Measurements from ENCODE around the gene MAP1LC3C.
"Not testable (repeated sequence)": the region's sequence is repeated elsewhere in the genome, so short reads cannot be mapped to it uniquely, and the experiment has no call there.

Gene MAP1LC3C

DNA sequence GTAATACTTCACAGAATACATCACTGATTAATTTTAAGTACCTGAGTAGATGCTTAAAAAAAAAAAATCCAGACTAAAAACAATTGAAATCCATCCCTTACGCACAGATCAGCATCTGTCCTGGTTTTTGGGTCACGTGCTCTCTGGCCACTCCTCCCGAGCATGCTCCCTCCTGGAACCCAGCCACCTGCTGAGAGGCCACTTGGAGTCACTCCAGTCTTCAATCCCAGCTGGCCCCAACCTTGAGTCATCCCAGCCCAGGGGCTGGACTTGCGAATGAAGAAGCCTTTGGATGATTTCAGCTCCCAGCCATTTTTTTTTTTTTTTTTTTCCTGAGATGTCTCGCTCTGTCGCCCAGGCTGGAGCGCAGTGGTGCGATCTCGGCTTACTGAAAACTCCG, 8.9 kb downstream of the MAP1LC3C start:
- DNase-seq = peak; percentile 24

DNA sequence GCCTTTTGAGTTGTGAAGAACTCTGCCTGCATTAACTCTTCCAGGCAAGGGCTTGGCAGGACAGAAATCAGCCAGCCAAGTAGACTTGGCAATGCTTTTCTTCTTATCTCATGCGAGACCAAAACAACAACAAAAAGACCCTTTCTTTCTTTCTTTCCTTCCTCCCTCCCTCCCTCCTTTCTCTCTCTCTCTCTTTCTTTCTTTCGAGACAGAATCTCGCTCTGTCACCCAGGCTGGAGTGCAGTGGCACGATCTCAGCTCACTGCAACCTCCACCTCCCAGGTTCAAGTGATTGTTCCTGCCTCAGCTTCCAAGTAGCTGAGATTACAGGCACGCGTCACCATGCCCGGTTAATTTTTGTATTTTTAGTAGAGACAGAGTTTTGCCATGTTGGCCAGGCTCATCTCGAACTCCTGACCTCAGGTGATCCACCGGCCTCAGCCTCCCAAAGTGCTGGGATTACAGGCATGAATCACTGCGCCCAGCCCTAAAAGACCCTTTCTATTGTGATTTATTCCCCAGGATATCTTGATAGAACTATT, 10.4 kb downstream of the MAP1LC3C start:
- DNase-seq = not testable (repeated sequence)

DNA sequence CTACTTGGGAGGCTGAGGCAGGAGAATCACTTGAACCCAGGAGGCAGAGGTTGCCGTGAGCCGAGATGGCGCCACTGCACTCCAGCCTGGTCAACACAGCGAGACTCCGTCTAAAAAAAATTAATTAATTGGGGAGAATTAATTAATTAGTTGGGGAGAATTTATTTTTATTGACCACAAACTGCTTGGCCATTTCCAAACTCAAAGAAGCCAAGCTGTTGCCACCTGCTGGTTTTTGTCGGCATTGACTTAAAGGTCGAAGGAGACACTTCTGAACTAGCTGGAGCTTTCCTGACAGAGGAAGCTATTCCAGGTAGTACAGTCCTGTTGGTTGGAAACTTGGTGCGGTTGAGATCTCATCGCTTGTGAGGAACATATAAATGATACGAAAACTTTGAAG, 13.1 kb downstream of the MAP1LC3C start:
- peak; percentile 19 for DNase-seq

DNA sequence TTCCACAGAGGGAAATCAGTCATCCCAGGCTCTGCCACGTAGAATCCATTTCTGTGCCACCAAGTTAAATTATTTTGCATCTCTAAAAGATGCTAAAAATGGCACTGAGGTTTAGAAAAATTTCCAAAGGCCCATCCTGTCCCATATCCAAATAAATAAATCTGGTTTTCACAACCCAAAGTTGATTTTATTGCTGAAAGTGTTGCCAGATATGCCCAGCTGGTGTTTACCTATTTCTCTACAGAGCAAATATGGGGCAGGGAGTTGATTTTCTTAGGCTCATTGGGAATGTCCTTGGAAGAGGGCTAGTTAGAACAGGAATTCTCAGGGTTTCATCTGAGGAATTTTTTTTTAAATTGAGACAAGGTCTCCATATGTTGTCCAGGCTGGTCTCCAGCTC, 19.0 kb downstream of the MAP1LC3C start:
- DNase-seq = no peak

DNA sequence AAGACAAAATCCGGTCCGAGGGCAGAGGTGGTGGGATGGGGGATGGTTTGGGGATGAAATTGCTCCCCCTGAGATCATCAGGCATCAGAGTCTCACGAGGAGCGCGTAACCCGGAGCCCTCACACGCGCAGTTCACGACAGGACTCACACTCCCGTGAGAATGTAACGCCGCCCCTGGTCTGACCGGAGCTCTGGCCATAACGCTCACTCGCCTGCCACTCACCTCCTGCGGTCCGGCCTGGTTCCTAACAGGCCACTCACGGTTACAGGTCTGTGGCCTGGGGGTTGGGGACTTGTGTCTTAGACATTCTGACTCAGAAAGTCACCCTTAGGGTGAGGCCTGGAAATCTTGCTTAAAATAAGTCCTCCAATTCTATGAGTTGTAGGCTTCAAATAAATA, 19.8 kb downstream of the MAP1LC3C start:
- no peak for DNase-seq

DNA sequence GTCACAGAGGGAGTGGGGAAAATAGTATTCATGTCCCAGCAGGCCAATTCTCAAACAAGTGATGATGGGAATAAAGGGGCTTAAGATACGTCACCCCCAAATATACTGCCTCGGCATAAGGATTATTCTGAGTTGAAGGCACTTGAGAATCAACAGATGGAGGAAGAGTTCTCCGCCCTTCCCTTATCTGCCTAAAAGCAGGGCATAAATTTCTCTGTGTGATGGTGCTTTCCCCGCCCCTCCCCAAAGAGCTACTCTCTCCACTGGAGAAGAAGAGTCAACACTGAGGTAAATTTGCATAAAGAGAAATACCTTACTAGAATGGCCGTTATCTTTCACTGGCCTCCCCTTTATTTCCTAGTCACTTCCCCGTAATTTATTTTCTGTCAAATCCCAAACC, 22.7 kb downstream of the MAP1LC3C start:
- no peak for DNase-seq

DNA sequence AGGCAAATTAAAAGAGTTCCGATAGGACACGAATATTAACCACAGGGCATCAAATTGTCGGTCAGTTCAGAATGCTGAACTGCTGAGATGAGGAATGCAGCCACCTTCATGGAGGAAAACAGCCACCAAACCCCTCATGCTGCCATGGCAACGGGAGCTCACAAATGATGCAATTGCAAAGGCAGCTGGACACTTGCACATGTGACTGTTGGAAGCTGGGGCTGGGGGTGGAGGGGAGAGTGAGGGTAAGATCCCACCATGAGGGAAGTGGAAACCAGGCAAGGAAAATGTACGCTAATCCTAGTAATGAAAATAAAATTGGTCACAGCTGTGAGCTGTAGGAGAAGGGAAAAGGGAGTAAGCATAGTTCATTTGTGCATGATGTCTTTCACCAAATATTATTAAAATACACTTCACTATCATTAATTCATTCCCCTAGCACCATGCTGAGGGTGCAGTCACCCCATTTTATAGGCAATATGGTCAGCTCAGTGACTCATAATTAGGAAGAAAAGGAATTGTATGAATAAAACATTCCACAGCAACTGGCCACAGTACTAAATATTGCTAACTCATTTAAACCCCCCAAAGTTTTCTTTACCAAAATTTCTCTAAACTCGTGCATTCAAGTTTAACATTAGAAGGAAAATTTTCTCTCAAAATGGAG, 26.1 kb downstream of the MAP1LC3C start:
- peak; percentile 57 for DNase-seq

DNA sequence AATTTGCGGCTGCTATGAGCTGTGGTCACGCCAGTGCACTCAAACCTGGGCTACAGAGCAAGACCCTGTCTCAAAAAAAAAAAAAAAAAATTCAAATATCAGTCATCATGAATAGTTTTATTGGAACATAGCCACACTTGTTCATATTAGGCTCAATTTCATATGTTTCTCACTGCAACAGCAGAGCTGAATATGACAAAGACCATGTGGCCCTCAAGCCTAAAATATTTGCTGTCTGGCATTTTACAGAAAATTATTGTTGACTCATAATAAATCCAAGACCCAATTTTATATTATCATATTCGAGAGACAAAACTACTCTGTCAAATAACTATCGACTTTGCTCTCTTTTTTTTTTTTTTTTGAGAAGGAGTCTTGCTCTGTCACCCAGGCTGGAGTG, 30.3 kb downstream of the MAP1LC3C start:
- no peak for DNase-seq

DNA sequence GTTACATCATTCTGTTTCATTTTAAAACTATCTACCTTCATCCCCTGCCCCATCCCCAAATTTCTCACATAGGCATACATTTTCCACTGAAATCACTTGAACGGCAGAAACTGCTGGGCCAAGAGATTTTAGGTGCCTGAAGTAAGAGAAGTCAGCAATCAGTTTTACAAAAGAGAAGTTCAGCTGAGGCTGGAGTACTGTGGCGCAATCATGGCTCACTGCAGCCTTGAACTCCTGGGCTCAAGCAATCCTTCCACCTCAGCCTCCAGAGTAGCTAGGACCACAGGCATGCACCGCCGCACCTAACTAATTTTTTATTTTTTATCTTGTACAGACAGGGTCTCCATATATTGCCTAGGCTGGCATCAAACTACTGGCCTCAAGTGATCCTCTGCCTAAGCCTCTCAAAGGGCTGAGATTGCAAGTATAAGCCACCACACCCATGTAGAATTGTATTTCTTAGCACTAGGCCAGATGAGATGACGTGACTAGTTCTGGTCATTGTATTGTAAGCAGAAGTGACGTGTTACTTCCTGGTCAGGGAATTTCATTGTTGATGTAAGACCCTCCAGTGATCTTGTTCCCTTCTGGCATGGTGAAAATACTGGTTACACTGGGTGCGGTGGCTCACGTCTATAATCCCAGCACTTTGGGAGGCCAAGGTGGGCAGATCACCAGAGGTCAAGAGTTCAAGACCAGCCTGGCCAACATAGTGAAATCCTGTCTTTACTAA, 34.2 kb downstream of the MAP1LC3C start:
- no peak for DNase-seq

DNA sequence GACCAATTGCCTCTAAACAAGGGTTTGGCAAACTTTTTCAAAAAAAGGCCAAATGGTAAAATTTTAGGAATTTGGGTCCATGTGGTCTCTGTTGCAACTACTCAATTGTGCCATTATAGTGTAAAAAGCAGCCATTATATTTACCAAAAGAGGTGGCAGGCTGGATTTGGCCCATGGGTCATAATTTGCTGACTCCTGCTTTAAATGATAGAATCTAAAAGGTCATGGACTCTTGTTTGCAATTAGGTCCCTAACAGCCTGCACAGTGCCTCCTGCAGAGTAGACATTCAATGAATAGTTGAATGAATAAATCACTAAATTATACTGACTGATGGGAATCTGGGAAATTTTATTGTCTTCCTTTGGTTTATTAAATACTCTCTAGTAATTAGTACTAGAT, 35.2 kb downstream of the MAP1LC3C start:
- DNase-seq = no peak

DNA sequence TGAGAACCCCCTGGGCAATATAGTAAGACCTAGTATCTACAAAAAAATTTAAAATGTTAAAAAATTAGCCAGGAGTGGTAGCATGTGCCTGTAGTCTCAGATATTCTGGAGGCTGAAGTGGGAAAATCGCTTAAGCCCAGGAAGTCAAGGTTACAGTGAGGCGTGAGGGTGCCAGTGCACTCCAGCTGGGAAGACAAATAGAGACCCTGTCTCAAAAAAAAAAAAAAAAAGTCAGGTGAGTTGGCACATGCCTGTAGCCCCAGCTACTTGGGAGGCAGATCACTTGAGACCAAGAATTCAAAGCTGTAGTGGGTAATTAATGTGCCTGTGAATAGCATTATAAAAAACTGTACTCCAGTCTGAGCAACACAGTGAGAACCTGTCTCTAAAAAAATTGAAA, 36.7 kb downstream of the MAP1LC3C start:
- no peak for DNase-seq

DNA sequence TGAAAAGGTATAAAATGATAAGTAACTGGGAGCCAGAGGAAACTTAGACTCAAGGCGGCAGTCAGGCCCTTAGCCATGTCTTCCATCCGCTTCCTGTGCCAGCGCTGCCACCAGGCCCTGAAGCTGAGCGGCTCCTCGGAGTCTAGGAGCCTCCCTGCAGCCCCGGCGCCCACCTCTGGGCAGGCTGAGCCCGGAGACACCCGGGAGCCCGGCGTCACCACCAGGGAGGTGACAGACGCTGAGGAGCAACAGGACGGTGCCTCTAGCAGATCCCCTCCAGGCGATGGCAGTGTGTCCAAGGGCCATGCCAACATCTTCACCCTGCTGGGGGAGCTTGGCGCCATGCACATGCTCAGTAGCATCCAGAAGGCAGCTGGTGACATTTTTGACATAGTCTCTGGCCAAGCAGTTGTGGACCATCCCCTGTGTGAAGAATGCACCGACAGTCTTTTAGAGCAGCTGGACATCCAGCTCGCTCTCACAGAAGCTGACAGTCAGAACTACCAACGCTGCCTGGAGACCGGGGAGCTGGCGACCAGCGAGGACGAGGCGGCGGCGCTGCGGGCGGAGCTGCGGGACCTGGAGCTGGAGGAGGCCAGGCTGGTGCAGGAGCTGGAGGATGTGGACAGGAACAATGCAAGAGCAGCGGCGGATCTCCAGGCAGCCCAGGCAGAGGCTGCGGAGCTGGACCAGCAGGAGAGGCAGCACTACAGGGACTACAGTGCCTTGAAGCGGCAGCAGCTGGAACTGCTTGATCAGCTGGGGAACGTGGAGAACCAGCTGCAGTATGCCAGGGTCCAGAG, 41.0 kb downstream of the MAP1LC3C start, which contains the start of gene BECN2:
Gene BECN2, plus strand, starts transcription at position 76 of the 803 bp plus-strand sequence. Its CDS starts 0 bp downstream, at position 76.
- no peak for DNase-seq

DNA sequence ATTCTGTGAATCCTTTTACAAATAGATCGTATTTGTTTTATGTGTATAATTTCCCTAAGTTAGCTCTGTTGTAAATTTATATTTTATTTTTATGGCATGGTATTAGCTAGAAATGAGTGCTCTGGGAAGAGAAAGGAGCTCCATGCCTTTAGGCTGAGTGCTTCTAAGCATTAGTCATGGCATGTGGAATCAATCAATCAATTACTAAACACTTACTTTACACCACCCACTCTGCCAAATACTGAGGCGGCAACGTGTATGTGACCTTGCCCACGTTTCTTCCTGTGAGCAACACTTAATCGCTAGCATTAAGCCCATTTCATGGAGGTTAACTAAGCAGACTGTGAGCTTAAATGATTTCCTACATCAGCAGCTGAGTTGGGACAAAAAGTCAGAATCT, 48.5 kb downstream of the MAP1LC3C start:
- no peak for DNase-seq

DNA sequence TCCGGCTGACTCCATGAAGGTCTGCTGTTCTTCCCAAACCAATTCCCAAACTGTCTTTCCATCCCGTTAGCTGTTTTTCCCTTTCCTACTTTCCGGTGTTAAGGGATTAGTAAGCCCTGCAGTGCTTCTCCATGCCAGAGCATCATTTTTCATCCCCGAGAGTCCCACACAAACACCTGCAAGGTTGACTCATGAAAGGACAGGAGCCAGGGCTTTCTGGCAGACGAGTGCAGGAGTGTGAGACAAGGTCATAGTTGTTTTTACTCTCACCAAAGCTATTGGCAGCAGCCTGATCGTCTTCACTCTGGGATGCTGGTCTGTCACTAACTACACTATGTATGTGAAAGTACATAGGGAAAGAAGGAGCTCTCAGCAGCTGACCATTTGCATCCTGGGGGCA, 51.5 kb downstream of the MAP1LC3C start:
- no peak for DNase-seq

Measured in NCI-H2227 treated with DMSO at 0.1 percent for 48 hours (cell line).